ENCODE results near the gene NMS.
A peak's percentile ranks its signal among the peaks of the same experiment; 100 is the strongest.
"Not testable (repeated sequence)": the region's sequence is repeated elsewhere in the genome, so short reads cannot be mapped to it uniquely, and the experiment has no call there.

Gene NMS, protein sequence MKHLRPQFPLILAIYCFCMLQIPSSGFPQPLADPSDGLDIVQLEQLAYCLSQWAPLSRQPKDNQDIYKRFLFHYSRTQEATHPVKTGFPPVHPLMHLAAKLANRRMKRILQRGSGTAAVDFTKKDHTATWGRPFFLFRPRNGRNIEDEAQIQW

GRCh38 chr2:100470182-100470581, at the start of gene NMS:
Gene NMS, plus strand, starts transcription at chr2:100470482. Its CDS starts 7 bp downstream, at chr2:100470489.
- no peak for DNase-seq

DNA sequence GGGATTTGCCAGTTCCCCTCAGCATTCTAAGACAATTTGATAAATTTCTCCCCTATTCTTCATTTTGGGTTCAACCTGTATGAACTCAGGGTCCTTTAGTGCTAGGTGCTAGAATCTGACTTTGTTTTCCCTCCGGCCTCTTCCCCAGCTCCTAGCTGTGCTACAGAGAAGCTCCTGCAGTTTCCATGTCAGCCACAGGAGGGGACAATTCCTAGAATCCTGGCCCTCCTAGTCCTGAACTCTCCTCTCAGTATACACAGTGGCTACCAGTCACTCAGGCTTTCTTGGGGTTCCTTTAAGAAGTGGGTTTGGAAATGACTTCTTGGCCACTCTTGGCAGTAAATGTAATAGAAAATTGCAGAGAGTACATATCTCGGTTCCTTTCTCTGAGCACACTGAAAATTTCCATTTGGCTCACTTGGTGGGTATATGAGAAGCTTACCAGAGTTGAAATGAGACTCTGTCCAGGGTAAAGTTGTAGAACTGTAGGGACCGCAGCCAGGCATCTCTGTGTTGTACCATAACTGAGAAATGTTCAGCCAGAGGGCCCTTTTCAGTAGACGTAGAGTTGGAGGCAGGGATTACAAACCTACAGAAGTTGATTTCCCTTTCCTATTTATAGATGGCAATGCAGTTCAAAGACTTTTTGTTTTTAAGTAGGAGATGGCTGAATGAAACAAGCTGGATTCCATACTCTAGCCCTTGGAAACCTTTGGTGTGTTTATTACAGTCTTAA, 47.8 kb upstream of the NMS start:
- DNase-seq: no peak

- no peak for DNase-seq
Observed at GRCh38 chr2:100423631-100424030, 46.7 kb upstream of the NMS start.

- no peak for DNase-seq
Observed at GRCh38 chr2:100424277-100424875, 45.9 kb upstream of the NMS start.

DNA sequence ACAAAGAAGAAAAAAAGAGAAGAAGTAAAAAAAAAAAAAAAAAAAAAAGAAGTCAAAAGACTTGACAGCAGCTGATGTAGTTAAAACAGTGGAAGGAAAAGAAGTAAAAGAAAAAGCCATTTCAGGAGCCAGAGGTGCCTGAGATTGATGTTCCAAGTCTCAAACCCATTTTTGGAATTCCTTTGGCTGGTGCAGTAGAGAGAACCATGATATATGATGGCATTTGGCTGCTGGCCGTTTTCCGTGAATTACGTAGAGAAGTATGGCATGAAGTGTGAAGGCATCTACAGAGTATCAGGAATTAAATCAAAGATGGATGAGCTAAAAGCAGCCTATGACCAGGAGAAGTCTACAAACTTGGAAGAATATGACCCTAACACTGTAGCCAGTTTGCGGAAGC, 45.2 kb upstream of the NMS start:
- DNase-seq: no peak

DNA sequence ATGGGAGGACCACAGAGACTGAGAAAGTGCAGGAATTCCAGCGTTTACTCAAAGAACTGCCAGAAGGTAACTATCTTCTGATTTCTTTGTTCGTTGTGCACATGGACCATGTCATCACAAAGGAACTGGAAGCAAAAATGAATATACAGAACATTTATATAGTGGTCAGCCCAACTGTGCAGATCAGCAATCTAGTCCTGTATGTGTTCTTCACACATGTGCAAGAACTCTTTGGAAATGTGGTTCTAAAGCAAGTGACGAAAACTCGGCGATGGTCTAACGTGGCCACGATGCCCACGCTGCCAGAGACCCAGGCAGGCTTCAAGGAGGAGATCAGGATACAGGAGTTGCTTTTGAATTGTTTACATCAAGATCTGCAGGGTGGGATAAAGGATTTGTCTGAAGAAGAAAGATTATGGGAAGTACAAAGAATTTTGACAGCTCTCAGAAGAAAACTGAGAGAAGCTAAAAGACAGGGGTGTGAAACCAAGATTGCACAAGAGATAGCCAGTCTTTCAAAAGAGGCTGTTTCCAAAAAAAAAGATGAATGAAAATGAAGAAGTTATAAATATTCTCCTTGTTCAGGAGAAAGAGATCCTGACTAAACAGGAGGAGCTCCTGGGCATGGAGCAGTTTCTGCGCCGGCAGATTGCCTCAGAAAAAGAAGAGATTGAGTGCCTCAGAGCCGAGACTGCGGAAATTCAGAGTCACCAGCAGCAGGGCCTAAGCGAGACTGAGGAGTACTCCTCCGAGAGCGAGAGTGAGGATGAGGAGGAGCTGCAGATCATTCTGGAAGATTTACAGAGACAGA, 44.5 kb upstream of the NMS start:
- no peak for DNase-seq

GRCh38 chr2:100426384-100426720, 43.9 kb upstream of the NMS start:
- DNase-seq: no peak

- DNase-seq: no peak
Observed at GRCh38 chr2:100427111-100427510, 43.2 kb upstream of the NMS start.

DNA sequence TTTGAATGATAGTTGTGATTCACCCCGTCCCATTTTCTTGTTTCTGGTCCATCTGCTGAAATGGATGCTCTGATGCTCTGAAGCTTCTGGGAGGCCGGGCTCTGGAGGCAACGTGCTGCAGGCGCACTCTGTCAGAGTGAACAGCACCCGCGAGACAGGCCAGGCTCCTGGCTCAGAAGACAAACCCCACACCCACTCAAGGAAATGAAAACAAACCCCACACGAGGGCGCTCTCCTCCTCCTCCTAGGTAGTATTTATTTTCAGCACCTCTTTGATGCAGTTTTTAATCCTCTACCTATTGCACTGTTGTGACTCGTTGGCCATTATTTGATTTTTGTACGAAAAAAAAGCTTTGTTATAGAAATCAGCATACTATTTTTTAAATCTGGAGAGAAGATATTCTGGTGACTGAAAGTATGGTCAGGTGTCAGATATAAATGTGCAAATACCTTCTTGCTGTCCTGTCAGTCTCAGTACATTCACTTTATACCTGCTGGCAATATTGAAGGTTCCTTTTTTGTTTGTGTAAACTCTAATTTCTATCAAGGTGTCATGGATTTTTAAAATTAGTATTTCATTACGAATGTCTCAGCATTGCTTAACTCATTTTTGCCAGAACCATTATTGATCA, 42.5 kb upstream of the NMS start:
- peak; percentile 58 for DNase-seq

DNA sequence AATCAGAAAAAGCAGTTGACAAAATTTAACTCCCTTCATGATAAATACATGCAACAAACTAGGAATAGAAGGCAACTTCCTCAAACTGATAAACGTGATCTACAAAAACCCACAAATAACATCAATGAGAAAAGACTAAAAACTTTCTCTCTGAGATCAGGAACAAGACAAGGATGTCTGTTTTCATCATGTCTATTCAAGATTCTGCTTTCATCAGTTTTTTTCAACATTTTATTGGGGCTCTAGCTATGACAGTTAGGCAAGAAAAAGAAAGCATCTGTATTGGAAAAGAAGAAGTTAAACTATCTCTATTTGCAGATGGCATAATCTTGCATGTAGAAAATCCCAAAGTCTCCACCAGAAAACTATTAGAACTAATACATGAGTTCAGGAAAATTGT, 40.6 kb upstream of the NMS start:
- DNase-seq: no peak

DNA sequence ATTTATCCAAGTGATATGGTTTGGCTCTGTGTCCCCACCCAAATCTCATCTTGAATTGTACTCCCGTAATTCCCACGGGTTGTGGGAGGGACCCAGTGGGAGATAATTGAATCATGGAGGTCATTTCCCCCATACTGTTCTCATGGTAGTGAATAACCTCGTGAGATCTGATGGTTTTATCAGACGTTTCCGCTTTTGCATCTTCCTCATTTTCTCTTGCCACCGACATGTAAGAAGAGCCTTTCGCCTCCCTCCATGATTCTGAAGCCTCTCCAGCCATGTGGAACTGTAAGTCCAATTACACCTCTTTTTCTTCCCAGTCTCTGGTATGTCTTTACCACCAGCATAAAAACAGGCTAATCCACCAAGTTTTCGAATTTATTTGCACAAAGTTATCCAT, 32.5 kb upstream of the NMS start:
- DNase-seq: no peak

GRCh38 chr2:100446696-100447095, 23.6 kb upstream of the NMS start:
- DNase-seq: no peak

DNA sequence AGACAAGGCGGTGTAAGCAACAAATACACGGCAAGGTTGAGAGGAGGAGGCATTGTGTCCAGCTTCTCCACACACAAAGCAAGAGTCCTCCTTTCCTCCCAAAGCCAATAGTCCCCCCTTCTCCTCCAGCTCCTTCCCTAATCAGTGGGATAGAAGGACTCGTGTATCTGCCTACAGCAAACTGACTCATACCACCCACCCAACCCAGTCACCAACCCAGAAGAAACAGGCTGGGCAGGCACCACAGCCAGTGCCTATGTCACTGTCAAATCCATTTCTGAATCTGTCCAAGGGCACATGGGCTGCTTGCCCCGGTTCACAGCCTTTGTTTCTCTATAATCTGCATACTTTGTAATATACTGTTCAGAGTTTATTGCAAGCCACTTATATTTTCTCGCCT, 19.2 kb upstream of the NMS start:
- no peak for DNase-seq

DNA sequence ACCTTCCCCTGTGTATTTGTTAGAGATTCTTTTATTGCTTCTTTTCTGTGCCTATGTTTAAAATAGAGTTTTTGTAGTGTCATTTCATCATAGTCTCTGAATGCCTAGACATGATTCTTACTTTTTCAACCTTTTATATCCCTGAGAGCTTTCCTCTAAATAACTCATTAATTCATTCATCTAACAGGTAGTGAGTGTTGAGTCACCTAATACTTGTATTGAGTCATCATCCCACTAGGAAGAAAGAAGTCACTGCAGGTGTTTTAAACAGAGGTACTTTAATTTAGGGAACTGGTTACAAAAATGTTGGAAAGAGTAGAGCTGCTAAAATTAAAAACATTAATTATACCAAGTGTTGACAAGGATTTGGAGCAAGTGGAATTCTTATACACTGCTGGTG, 18.5 kb upstream of the NMS start:
- DNase-seq: no peak

DNA sequence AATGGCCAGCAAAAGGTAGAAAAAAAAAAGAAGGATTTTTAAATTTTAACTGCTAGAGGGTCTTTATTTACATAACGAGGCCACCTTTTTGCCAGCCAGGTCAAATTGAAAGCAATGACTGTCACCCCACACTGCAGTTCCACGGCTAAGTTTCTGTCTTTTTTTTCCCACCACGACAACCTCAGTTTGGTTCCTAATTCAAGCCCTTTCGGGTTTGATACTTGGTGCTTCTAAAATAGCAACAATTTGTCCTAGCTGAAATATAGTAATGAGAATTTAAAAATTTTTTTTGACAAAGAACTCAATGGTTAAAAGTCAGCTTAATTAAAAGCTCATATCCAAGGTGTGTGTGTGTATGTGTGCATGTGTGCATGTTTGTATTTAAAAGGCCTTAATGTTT, 16.4 kb upstream of the NMS start:
- no peak for DNase-seq

DNA sequence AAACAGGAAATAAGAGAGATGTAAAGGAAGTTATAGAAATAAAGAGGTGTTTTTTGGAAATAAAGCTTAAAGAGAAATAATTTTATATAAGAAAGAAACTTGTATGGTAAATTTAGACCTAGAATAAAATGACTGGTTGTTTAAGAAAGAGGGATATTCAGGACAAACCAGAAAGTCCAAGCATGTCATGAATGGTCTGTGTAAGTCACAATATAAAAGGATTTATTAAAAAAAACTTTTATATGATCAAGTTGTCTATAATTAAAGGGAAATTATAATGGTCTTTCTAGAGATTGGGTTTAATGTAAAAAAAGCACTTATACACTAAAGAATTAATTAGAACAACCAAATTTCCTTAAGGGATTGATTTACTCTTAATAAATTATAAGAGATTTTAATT, 13.9 kb upstream of the NMS start:
- not testable (repeated sequence) for DNase-seq

DNA sequence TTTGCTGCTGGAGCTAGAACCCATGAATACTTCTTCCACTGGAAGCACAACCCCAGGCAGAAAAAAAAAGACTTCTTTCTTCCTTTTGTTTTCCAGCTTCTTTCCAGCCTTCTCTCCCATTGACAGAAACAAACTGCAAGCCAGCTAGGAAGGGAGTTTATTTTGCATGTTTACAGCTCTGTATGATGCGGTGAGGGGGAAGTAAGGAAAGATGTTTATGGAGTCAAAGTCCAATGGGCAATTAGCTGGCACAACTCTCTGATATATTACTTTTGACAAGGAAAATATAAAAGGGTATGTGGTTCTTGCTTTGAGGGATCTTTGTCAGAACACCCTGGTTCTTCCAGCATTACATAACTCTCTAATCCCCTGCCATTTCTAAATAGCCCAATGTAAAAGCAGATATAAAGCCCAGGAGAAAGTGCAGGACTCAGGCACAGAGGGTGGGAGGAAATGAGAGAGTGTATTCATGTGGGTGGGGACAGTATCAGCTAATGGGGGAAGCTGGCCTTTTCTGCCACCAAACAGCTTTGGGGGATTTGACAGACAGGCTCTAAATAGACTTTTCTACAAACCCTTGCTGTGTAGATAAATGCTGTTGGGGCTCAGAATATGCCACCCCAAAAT, 9.3 kb upstream of the NMS start:
- no peak for DNase-seq

GRCh38 chr2:100470898-100471514, 724 bp downstream of the NMS start:
- DNase-seq: no peak

GRCh38 chr2:100476606-100477005, 6.3 kb downstream of the NMS start:
- no peak for DNase-seq

DNA sequence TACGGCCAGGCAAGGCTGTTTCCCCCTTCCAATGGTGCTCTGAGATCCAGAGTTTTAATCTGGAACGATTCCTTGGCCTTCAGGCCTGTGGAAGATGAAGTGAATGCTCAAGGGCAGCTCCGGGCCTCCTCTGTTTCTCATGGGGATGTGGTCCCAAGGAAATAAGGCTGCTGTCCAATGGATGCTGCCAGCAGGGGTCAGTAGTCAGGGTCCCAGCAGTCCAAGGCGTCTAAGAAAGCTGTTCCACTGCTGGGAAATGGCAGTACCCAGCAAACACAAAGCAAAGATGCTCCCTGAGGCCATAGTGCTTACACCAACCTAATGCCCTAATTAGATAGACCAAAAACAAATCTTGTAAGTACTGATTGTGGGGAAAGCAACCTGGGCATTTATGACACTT, 12.5 kb downstream of the NMS start:
- no peak for DNase-seq

GRCh38 chr2:100483895-100484294, 13.6 kb downstream of the NMS start:
- no peak for DNase-seq

DNA sequence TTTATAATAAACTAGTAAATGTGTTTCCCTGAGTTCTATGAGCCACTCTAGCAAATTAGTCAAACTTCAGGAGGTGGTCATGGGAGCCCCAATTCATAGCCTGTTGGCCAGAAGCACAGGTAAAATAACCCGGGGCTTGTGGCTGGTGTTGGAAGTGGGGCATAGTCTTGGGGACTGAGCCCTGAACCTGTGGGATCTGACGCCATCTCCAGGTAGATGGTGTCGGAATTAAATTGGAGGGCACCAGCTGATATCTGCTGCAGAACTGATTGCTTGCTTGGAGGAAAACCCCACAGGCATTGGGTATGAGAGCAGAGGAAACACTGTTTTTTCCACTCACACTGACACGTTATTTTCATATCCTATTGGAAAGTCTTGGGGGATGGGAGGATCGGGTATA, 14.1 kb downstream of the NMS start:
- no peak for DNase-seq

Measured in stimulated activated naive CD4-positive, alpha-beta T cell treated with Interleukin-2 at 50 U/mL for 16 hours (primary cell).